C1 segment of cervical spinal cord (tissue), 14 donors: ENCODE measurements around the gene EPB41L1.

Experiments
- DNase-seq, 14 donors: peaks; one replicate each; lab custom pipeline; 2025; lab: John Stamatoyannopoulos, UW

The EPB41L1 gene

GRCh38 chr20:36218380-36219064, 64.0 kb downstream of the EPB41L1 start:
- peak in 4 of 14 donors; percentile 20 to 38 (median 28) for DNase-seq

GRCh38 chr20:36219671-36220220, 65.2 kb downstream of the EPB41L1 start:
- DNase-seq = peak in 10 of 14 donors; percentile 5 to 75 (median 28)

GRCh38 chr20:36225666-36226065, 71.1 kb downstream of the EPB41L1 start:
- DNase-seq = no peak

GRCh38 chr20:36228770-36229169, 74.2 kb downstream of the EPB41L1 start:
- no peak for DNase-seq

GRCh38 chr20:36230019-36230418, 75.5 kb downstream of the EPB41L1 start:
- no peak for DNase-seq

GRCh38 chr20:36231331-36231730, 76.8 kb downstream of the EPB41L1 start:
- DNase-seq = no peak

- DNase-seq = no peak
Observed at GRCh38 chr20:36234771-36235320, 80.3 kb downstream of the EPB41L1 start.

- DNase-seq = peak in 13 of 14 donors; percentile 51 to 84 (median 70)
Observed at GRCh38 chr20:36235892-36236785, 81.6 kb downstream of the EPB41L1 start, which contains the start of gene AAR2. TSS of gene AAR2 (plus strand) at chr20:36236478. CDS start at chr20:36239869, 3,391 bp downstream.

GRCh38 chr20:36236786-36237121, 82.2 kb downstream of the EPB41L1 start:
- DNase-seq = no peak

- no peak for DNase-seq
Observed at GRCh38 chr20:36237477-36237876, 82.9 kb downstream of the EPB41L1 start.

GRCh38 chr20:36238153-36238552, 83.6 kb downstream of the EPB41L1 start:
- DNase-seq = no peak

- DNase-seq = no peak
Observed at GRCh38 chr20:36238760-36239159, 84.2 kb downstream of the EPB41L1 start.

GRCh38 chr20:36240076-36240475, 85.5 kb downstream of the EPB41L1 start:
- DNase-seq = no peak

GRCh38 chr20:36241678-36242077, 87.1 kb downstream of the EPB41L1 start:
- DNase-seq = no peak

GRCh38 chr20:36243726-36244125, 89.2 kb downstream of the EPB41L1 start:
- DNase-seq = no peak

- DNase-seq = no peak
Observed at GRCh38 chr20:36246401-36246800, 91.9 kb downstream of the EPB41L1 start.

- DNase-seq = peak in 5 of 14 donors; percentile 2 to 23 (median 8)
Observed at GRCh38 chr20:36248836-36249235, 94.3 kb downstream of the EPB41L1 start.

GRCh38 chr20:36249450-36249849, 94.9 kb downstream of the EPB41L1 start:
- DNase-seq = no peak

GRCh38 chr20:36251426-36251825, 96.9 kb downstream of the EPB41L1 start:
- DNase-seq = no peak

GRCh38 chr20:36252511-36252910, 98.0 kb downstream of the EPB41L1 start:
- no peak for DNase-seq

GRCh38 chr20:36253036-36253435, 98.5 kb downstream of the EPB41L1 start:
- no peak for DNase-seq

GRCh38 chr20:36254076-36254475, 99.5 kb downstream of the EPB41L1 start:
- no peak for DNase-seq
